ENCODE results near the gene EBPL. TPM values are rescaled to one million over a fixed set of nuclear protein-coding genes. Genes with fewer than 3 reads are reported as not detected.
"Not testable (repeated sequence)": the region's sequence is repeated elsewhere in the genome, so short reads cannot be mapped to it uniquely, and the experiment has no call there.

Gene EBPL
- total and polyA plus RNA-seq, 9 donors, result 48.7 to 112 (median 70.0) TPM

DNA sequence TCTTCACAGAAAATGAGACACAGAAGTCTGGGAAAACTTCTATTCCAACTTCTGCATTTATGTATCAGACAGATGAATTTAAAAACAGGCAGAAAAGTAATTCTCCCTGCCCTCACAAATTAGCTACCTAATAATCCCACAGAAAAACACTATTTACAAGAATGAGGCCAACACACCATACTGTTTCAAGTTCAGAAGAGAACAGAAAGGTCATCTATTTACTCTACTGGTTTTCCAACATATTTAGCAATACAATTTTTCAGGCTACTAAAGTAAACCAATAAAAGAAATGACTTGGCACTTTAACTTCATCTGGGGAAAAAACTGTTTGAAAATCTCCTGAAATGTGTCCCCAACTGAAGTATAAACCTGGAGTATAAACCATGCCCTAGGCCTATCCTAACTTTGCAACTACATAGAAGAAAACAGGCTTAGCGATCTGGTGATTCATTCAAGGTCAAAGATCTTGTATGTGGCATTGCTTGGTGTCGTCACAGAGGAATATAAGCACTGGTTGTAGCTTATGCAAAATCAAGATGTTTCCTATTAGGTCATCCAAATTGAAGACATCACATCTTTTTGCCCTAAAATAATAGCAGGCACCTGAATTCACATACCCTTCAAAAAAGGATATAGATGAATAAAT lies 20.1 kb upstream of the EBPL start:
- Histone ChIP-seq H3K4me1 (ENCODE audit: insufficient read depth) (no peaks in the 10 kb centered on the region), H3K27me3 (no peaks in the 10 kb centered on the region), H3K4me3 (no peak overlapping the region), H3K27ac (no peak overlapping the region), H3K36me3 (no peaks in the 10 kb centered on the region), H3K9me3 (no peaks in the 10 kb centered on the region)
- TF ChIP-seq EP300 (IDR thresholded peaks at IDR 0.05), result no peak
- TF ChIP-seq, protein P1, sequence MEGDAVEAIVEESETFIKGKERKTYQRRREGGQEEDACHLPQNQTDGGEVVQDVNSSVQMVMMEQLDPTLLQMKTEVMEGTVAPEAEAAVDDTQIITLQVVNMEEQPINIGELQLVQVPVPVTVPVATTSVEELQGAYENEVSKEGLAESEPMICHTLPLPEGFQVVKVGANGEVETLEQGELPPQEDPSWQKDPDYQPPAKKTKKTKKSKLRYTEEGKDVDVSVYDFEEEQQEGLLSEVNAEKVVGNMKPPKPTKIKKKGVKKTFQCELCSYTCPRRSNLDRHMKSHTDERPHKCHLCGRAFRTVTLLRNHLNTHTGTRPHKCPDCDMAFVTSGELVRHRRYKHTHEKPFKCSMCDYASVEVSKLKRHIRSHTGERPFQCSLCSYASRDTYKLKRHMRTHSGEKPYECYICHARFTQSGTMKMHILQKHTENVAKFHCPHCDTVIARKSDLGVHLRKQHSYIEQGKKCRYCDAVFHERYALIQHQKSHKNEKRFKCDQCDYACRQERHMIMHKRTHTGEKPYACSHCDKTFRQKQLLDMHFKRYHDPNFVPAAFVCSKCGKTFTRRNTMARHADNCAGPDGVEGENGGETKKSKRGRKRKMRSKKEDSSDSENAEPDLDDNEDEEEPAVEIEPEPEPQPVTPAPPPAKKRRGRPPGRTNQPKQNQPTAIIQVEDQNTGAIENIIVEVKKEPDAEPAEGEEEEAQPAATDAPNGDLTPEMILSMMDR (IDR thresholded peaks at IDR 0.05), result no peak
- TF ChIP-seq POLR2A (IDR thresholded peaks at IDR 0.05), result no peak
- intact Hi-C loops (cut with DNase I), result no loop called here
- DNase-seq, result no peak
- WGBS, 3 donors, result 73 to 81% (median 80%) methylated on average over 2 of the region's 2 CpGs

DNA sequence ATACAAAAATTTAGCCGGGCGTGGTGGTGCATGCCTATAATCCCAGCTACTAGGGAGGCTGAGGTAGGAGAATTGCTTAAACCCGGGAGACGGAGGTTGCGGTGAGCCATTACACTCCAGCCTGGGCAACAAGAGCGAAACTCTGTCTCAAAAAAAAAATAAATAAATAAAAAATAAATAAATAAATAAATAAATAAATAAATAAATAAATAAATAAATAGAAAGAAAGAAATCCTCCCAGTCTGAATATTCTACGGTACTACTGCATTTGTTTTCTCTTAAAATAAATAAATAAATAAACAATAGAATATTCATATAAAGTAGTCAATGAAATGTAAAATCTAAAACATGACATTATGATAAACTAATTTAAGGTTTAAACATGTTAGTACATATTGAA lies 13.0 kb upstream of the EBPL start:
- H3K4me1 ChIP-seq (ENCODE audit: insufficient read depth); H3K27me3 ChIP-seq; DNase-seq; H3K9me3 ChIP-seq; H3K27ac ChIP-seq; intact Hi-C loops (cut with DNase I); H3K36me3 ChIP-seq; H3K4me3 ChIP-seq: not testable (repeated sequence)
- 95 to 97% (median 96%) methylated on average over 7 of the region's 7 CpGs for WGBS, 3 donors

DNA sequence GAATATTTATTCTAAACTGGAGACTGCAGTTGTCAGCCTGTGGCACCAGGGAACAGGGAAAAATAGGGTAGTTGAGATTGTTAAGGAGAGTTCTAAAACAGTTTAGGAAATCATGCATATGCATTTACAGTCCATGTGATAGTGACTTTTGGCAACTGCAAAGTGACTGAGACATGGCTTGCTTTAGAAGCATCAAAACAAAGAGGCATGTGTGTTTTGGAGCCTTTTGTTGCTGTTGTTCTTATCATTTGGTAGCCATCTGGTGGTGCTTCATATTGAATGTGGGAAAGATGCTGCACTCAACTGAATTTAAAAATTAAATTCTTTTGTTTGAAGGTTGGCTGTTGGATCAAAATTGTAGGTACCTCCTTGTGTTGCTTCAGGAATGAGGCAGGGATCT lies 10.2 kb upstream of the EBPL start:
- Histone ChIP-seq H3K4me1 (ENCODE audit: insufficient read depth) (no peaks in the 10 kb centered on the region), H3K36me3 (no peaks in the 10 kb centered on the region), H3K27me3 (no peaks in the 10 kb centered on the region), H3K4me3 (no peak overlapping the region), H3K9me3 (no peaks in the 10 kb centered on the region), H3K27ac (no peak overlapping the region)
- intact Hi-C loops (cut with DNase I), result no loop called here
- TF ChIP-seq POLR2A (IDR thresholded peaks at IDR 0.05) (no peak), EP300 (IDR thresholded peaks at IDR 0.05) (no peak)
- TF ChIP-seq, protein P1 (IDR thresholded peaks at IDR 0.05), result no peak
- DNase-seq, result no peak

DNA sequence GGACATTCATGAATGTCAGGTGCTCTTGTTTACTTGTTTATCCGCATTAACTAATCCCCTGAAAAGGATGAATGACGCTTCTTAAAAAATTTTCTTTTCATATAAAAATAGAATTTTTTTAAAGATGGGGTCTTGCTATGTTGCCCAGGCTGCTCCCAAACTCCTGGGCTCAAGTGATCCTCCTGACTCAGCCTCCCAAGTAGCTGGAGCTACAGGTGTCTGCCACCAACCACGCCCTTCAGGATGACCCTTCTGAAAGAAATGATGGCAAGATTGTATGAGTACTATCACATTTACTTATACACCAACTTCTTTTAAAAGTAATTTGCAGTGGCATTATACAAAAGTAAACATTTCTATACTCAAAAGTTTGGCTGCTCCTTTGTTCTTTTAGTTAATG lies 6.2 kb upstream of the EBPL start:
- intact Hi-C loops (cut with DNase I), result no loop called here
- no peaks in the 10 kb centered on the region for H3K27me3 ChIP-seq
- DNase-seq, result no peak
- TF ChIP-seq, protein P1 (IDR thresholded peaks at IDR 0.05), result no peak
- WGBS, 3 donors, result 97 to 98% (median 98%) methylated on average over 3 of the region's 3 CpGs
- no peak overlapping the region for H3K27ac ChIP-seq
- no peaks in the 10 kb centered on the region for H3K36me3 ChIP-seq
- no peaks in the 10 kb centered on the region for H3K9me3 ChIP-seq
- H3K4me1 ChIP-seq (ENCODE audit: insufficient read depth), result no peaks in the 10 kb centered on the region
- no peak overlapping the region for H3K4me3 ChIP-seq

DNA sequence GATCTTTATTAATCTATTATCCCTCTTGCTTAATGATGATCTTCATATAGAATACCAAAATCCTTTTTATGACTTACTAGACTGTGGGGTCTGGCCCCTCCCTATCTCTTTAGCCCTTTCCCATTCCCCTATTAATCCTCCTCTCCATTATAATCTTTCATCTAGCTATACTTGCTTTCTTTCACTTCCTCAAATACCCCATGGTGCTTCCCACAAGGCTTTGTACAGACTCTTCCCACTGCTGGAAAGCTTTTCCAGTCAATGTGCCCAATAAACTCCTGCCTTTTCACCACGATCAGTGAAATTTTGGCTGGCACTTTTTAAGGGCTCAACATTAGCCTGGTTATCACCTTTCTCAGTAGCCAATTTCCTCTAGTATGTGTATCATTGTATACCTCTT lies 3.2 kb upstream of the EBPL start:
- no peak for DNase-seq
- TF ChIP-seq POLR2A (IDR thresholded peaks at IDR 0.05), result no peak
- no peak for TF ChIP-seq EP300 (IDR thresholded peaks at IDR 0.05)
- TF ChIP-seq, protein P1 (IDR thresholded peaks at IDR 0.05), result no peak
- no peak overlapping the region for H3K27ac ChIP-seq
- WGBS, 3 donors, result 67 to 85% (median 78%) methylated on average over 1 of the region's 1 CpG
- intact Hi-C loops (cut with DNase I), result loop anchor here in 1 of 4 donors (5.0 kb wide), 1 partner anchor 98 kb away; the partner anchor contains the start of gene KPNA3
- H3K9me3 ChIP-seq, result no peaks in the 10 kb centered on the region
- peaks cover 2% of the 10 kb centered on the region for H3K4me1 ChIP-seq (ENCODE audit: insufficient read depth)
- H3K27me3 ChIP-seq, result no peaks in the 10 kb centered on the region
- H3K4me3 ChIP-seq, result no peak overlapping the region
- H3K36me3 ChIP-seq, result no peaks in the 10 kb centered on the region
